22Rv1 (cell line): ENCODE measurements around the gene MFN2.

Experiments used
- ZFX ChIP-seq: fragments of 450-650 bp; IDR thresholded peaks from 2 replicates; pipeline ENCODE4 v1.6.1; 2017; ENCODE audit warnings: antibody characterized with exemption, borderline replicate concordance
- TF ChIP-seq, protein P1 (sequence below): fragments of 450-650 bp; IDR thresholded peaks from 2 replicates; pipeline ENCODE4 v1.5.1; 2017; ENCODE audit warnings: mild to moderate bottlenecking

- TF ChIP-seq, protein P1, sequence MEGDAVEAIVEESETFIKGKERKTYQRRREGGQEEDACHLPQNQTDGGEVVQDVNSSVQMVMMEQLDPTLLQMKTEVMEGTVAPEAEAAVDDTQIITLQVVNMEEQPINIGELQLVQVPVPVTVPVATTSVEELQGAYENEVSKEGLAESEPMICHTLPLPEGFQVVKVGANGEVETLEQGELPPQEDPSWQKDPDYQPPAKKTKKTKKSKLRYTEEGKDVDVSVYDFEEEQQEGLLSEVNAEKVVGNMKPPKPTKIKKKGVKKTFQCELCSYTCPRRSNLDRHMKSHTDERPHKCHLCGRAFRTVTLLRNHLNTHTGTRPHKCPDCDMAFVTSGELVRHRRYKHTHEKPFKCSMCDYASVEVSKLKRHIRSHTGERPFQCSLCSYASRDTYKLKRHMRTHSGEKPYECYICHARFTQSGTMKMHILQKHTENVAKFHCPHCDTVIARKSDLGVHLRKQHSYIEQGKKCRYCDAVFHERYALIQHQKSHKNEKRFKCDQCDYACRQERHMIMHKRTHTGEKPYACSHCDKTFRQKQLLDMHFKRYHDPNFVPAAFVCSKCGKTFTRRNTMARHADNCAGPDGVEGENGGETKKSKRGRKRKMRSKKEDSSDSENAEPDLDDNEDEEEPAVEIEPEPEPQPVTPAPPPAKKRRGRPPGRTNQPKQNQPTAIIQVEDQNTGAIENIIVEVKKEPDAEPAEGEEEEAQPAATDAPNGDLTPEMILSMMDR: no peak
- TF ChIP-seq ZFX: no peak
Measured at GRCh38 chr1:12051361-12051760, 71.1 kb downstream of the MFN2 start.
